Activated naive CD4-positive, alpha-beta T cell treated with Interleukin-2 at 50 U/mL for 16 hours (primary cell): Measurements from ENCODE around the gene PTPRT.

Experiments used
- DNase-seq: peaks from one replicate; pipeline ENCODE4 v3.0.0-alpha.2; 2020

The PTPRT gene

GRCh38 chr20:42598581-42598980 lies 591.1 kb downstream of the PTPRT start:
- no peak for DNase-seq

GRCh38 chr20:42595625-42596024 lies 594.1 kb downstream of the PTPRT start:
- DNase-seq: no peak

- no peak for DNase-seq
These were observed 595.0 kb downstream of the PTPRT start for GRCh38 chr20:42594659-42595058.

GRCh38 chr20:42594011-42594410 lies 595.7 kb downstream of the PTPRT start:
- DNase-seq: no peak

DNA sequence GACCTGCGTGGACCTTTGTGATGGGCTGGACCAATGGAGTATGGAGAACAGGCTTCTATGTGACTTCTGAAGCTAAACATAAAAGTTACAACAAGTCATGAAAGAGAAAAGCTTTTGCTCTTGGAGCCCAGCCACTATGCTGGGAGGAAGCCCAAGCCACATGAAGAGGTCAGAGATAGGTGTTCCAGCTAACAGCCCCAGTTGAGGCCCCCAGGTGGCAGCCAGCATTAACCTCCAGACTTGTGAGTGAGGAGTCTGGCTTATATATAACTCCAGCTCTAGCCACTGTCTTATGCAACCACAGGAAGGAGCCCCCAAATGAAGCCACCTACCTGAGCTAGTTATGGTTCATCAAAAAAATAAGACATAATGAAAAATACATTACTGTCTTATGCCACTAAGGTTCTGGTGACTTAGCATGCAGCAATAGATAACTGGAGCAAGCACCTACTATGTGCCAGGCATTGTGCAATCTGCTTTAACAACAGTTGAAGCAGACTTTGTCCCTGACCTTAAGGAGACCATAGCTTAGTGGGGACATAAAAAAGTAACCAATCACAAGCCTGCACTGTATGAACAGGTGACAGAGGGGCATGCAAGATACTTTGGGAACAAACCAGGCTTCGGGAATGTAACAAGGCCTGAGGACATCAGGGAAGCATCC lies 599.6 kb downstream of the PTPRT start:
- DNase-seq: no peak

GRCh38 chr20:42588847-42589246 lies 600.9 kb downstream of the PTPRT start:
- DNase-seq: no peak

DNA sequence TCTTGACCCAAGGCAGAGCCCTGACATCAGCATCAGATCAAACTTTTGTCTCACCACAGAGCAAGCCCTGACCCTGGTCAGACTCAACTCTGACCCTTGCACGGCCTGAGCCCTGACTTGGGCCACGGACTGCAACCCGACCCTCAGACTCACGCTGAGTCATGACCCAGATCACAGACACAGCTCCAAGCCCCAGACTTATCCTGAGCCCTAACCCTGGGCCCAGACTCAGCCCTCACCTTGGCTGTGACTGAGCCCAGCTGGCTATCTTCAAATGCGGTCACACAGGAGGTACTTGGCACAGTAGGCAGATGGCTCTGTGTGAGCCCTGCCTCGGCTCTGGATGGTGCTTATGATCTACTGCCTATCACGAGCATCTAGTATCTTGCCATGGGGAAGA lies 602.3 kb downstream of the PTPRT start:
- DNase-seq: no peak

DNA sequence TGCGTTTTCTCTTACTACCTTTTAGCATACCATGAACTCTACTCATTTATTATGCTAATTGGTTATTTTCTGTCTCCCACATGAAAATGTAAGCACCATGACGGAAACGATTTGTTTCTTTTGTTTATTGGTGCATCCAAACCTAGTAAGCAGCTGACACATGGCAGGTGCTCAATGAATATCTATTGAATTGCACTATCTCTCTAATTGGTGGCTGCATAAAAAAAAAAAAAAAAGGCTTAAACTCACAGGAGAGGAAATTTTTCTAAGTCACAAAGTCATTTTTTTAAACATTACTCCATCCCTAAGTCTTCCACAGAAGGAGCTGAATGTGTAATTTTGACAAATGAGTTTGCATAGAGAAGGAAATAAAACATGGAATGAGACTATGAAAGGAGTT lies 608.4 kb downstream of the PTPRT start:
- no peak for DNase-seq

- DNase-seq: no peak
These were observed 613.5 kb downstream of the PTPRT start for GRCh38 chr20:42576167-42576566.

GRCh38 chr20:42572320-42573016 lies 617.2 kb downstream of the PTPRT start:
- DNase-seq: no peak

GRCh38 chr20:42567409-42567808 lies 622.3 kb downstream of the PTPRT start:
- DNase-seq: no peak

DNA sequence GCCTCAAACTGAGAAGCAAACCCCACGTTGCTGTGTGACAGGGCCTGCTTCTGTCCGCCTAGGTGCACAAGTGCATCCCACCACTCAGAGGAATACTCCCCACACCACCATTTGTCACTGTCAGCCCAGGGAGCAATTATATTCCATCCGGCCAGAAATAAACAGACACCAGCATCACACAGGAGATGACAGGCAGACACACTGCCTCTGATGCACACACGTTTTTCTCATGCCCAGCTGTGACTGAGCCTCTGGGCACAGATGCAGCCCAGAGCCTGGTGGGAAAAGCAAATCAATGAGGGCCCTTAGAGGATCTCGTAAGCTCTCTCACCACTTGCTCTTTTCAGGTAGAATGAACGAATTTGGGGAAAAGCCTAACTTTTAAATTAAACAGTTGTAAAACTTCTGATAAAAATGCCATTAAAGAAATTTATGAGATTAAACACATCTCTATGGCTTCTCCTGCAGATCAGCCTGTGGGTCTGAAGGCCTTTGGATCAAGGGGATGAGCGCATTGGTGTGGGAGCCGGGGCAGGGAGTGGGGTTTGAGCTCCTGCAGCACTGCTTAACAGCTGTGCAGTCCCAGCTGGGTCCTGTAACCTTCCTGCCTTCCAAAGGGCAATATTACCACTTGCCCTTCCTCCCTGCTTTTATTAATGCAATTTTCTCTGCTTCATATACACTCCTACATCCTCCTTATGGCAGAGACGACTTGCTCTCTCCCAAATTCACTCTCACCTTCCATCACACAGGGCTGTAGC lies 624.3 kb downstream of the PTPRT start:
- no peak for DNase-seq

DNA sequence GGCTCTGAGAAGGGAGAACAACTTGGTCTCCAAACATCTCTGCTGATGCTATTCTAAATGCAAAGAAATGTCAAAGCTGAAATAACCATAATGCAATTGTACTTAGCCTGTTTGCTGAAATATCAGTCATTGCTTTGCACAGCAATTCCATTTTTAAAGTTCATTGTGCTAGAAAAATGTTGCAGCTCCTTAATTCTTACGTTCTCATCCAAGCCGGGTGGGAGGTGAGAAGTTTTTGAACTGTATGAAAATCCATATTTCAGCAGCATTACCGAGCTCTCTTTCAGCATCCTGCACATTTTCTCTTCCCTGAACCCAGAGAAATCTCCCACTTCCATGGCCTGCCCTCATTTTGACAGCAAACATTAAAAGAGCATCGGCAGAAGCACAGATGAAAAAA lies 630.0 kb downstream of the PTPRT start:
- DNase-seq: no peak

GRCh38 chr20:42556575-42556974 lies 633.1 kb downstream of the PTPRT start:
- DNase-seq: no peak

GRCh38 chr20:42553374-42553773 lies 636.3 kb downstream of the PTPRT start:
- DNase-seq: no peak

DNA sequence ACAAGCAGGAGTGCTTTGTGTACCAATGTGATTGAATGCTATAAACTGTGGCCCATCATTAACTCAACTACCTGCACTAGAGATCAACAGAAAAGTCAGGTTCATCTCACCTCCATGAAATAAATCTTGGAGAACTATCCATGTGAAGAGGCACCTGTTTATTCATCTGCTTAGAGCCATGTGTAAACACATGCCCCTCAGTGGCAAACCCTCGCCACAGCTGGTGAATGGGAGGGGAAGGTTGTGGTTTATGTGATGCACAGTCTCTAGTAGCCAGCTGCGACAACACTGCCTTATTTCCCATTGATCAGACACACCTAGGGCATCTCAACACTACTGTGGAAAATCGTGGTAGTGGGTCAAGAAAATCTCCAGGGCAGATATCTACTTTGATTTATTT lies 640.2 kb downstream of the PTPRT start:
- DNase-seq: no peak

GRCh38 chr20:42544926-42545325 lies 644.8 kb downstream of the PTPRT start:
- no peak for DNase-seq

- DNase-seq: no peak
These were observed 656.9 kb downstream of the PTPRT start for GRCh38 chr20:42532831-42533230.

DNA sequence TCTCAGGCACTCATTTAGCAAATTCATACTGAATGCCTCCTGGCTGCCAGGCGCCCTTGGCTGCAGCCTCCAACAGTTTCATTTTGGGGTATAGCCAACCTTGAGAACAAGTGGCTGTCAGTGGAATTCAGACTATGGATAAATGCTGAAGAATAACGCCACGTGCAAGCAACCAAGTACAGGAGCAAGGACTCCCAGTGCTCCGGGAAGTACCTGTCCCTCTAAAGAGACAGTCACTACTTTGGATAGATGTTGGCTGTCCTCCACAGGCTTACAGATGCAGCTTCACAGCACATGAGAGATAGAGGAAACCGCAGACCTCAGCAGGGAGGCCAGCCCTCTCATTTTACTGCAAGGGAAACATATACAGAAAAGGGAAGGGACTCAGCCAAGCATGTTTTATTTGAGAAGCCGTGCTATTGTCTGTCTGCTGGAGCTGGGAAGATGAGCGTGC lies 658.2 kb downstream of the PTPRT start:
- DNase-seq: no peak

GRCh38 chr20:42530855-42531448 lies 658.8 kb downstream of the PTPRT start:
- no peak for DNase-seq

DNA sequence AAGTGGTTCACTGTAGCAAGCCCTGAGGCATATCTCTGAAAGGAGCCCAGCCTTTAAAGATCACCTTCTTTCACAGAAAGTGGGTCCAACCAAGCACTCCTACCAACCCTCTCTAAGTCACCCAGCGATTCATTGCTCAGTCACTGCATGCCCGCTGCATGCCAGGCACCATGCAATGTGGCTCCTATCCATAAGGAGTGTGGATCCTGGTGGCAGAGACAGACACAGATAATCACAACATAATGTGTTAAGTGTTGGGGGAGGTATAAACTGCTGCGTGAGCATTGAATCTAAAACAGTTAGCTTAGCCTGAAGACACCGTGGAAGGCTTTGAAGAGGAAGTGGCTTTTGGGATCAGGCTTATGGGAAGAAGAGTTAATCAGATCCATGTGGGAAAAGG lies 659.5 kb downstream of the PTPRT start:
- DNase-seq: no peak

DNA sequence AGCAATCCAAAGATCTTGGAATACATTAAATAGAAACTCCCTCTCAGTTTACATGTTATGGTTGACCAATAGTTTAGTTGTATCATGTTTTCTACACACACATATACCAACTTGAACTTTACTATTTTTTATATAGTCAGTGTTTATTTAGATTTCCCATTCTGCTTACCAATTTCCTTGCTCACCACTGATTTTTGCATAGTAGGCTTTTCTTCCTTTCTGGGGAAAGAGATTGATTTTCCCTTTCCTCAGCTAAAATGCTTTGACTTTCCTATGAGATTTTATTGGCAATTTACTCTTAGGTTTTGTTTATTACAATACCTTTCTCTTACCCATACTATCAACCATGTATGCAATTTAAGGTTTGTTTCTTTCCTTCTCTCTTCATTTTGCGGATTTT lies 665.6 kb downstream of the PTPRT start:
- DNase-seq: no peak

DNA sequence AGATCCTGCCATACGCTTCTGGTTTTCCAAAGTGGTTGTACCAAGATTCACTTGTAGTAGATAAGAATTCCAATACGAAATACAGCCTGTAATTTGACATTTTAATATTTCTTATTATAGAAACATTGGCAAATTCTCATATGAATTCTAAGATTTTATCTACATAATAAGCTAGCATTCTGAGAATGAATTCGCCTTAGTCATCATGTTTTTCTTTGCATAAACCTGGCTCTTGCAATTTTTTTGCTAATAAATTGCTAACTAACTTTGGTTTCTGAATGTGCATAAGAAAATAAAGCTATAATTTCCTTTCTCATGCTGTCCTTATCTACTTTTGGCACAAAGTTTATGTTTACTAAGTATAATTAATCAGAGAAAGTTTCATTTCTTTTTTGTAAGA lies 673.0 kb downstream of the PTPRT start:
- no peak for DNase-seq

DNA sequence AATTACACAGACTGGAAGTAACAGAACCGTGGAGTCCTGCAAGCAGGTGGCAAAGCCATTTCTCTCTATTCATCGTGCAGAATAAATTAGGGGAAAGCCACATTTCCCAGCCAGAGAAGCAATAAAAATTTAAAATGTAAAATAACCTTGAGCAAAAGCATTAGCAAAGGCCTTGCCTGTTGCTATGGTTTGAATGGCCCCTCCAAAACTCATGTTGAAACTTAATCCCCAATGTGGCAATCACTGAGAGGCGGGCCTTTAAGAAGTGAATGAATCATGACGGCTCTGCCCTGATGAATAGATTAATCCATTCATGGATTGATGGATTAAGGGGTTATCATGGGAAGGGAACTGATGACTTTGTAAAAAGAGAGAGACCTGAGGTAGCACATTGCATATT lies 679.0 kb downstream of the PTPRT start:
- no peak for DNase-seq
